ENCODE data around the gene NFAT5.
"Not testable (repeated sequence)": the region's sequence is repeated elsewhere in the genome, so short reads cannot be mapped to it uniquely, and the experiment has no call there.

NFAT5 gene

DNA sequence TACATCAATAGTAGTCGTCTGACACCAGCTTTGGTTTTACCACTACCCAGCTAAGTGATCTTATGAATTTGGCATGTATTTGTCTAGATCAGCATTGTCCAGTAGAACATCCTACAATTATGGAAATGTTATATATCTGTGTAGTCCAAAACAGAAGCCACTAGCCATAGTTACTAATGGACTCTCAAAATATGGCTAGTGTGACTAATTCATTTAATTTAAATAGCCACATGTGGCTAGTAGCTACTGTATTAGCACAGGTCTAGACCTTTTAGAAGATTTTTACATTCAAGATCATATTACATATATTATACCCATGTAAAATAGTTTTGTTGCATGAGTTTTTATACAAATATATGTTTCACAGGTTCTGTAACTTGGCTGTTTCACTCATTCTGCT, 27.0 kb upstream of the NFAT5 start:
- H3K9me3 ChIP-seq (ENCODE audit: severe bottlenecking), result no peaks in the 10 kb centered on the region
- H3K4me1 ChIP-seq (ENCODE audit: insufficient read depth, poor library complexity, severe bottlenecking), result peaks cover 29% of the 10 kb centered on the region

DNA sequence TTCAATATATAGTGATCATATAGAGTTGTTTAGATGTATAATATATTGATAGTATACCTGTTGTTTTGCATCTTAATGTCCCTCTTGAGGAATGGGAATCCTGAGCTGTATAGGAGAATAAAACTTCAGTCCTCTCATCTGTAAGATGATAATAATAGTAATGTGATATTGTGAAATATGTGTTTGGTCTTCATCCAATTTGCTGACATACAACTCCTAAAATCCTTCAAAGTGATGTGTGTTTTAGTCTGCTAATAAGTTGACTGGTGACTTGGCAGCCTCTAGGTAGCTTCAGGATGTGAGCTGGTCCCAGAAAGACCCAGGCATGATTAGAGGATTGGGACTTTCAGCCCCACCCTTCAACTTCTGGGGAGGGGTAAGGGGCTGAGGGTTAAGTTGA, 22.8 kb upstream of the NFAT5 start:
- ATAC-seq (ENCODE audit: low read depth) (no peak; the same call in 2 of the 3 replicates), DNase-seq (ENCODE audit: low spot score) (no peak)
- Histone ChIP-seq H3K36me3 (ENCODE audit: low read depth) (no peaks in the 10 kb centered on the region), H3K4me3 (ENCODE audit: severe bottlenecking) (no peak overlapping the region), H3K4me1 (ENCODE audit: insufficient read depth, poor library complexity, severe bottlenecking) (peaks cover 11% of the 10 kb centered on the region), H3K9me3 (ENCODE audit: severe bottlenecking) (no peaks in the 10 kb centered on the region), H3K27ac (ENCODE audit: poor library complexity, severe bottlenecking) (no peak overlapping the region), H3K27me3 (ENCODE audit: insufficient read depth, poor library complexity, severe bottlenecking) (no peaks in the 10 kb centered on the region)
- TF ChIP-seq, protein P1, sequence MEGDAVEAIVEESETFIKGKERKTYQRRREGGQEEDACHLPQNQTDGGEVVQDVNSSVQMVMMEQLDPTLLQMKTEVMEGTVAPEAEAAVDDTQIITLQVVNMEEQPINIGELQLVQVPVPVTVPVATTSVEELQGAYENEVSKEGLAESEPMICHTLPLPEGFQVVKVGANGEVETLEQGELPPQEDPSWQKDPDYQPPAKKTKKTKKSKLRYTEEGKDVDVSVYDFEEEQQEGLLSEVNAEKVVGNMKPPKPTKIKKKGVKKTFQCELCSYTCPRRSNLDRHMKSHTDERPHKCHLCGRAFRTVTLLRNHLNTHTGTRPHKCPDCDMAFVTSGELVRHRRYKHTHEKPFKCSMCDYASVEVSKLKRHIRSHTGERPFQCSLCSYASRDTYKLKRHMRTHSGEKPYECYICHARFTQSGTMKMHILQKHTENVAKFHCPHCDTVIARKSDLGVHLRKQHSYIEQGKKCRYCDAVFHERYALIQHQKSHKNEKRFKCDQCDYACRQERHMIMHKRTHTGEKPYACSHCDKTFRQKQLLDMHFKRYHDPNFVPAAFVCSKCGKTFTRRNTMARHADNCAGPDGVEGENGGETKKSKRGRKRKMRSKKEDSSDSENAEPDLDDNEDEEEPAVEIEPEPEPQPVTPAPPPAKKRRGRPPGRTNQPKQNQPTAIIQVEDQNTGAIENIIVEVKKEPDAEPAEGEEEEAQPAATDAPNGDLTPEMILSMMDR (IDR thresholded peaks at IDR 0.05; ENCODE audit: poor library complexity, severe bottlenecking), result no peak

More for the DNA sequence above, 27.0 kb upstream of the NFAT5 start:
- TF ChIP-seq, protein P1 (IDR thresholded peaks at IDR 0.05; ENCODE audit: poor library complexity, severe bottlenecking), result no peak
- no peak overlapping the region for H3K27ac ChIP-seq (ENCODE audit: poor library complexity, severe bottlenecking)
- no peak overlapping the region for H3K4me3 ChIP-seq (ENCODE audit: severe bottlenecking)
- H3K27me3 ChIP-seq (ENCODE audit: insufficient read depth, poor library complexity, severe bottlenecking), result no peaks in the 10 kb centered on the region
- H3K36me3 ChIP-seq (ENCODE audit: low read depth), result no peaks in the 10 kb centered on the region
- ATAC-seq (ENCODE audit: low read depth) (no peak), DNase-seq (ENCODE audit: low spot score) (no peak)

DNA sequence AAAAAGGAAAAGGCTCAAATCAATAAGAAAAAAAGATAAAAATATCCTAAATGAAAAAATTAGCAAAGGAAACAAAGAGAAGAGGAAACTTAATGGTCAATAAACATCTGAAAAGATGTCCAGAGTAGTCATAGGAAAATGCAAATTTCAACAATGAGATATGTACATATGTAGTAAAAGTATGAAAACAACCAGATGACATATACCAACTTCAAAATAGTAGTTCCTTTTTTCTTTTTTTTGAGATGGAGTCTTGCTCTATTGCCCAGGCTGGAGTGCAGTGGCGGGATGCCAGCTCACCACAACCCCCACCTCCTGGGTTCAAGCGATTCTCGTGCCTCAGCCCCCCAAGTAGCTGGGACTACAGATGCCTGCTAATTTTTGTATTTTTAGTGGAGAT, 21.7 kb upstream of the NFAT5 start:
- Histone ChIP-seq H3K27ac (ENCODE audit: poor library complexity, severe bottlenecking) (no peak overlapping the region), H3K4me3 (ENCODE audit: severe bottlenecking) (no peak overlapping the region), H3K27me3 (ENCODE audit: insufficient read depth, poor library complexity, severe bottlenecking) (no peaks in the 10 kb centered on the region), H3K36me3 (ENCODE audit: low read depth) (no peaks in the 10 kb centered on the region), H3K4me1 (ENCODE audit: insufficient read depth, poor library complexity, severe bottlenecking) (peaks cover 9% of the 10 kb centered on the region), H3K9me3 (ENCODE audit: severe bottlenecking) (no peaks in the 10 kb centered on the region)
- TF ChIP-seq, protein P1 (IDR thresholded peaks at IDR 0.05; ENCODE audit: poor library complexity, severe bottlenecking), result no peak
- no peak for DNase-seq (ENCODE audit: low spot score)
- ATAC-seq (ENCODE audit: low read depth), result no peak

DNA sequence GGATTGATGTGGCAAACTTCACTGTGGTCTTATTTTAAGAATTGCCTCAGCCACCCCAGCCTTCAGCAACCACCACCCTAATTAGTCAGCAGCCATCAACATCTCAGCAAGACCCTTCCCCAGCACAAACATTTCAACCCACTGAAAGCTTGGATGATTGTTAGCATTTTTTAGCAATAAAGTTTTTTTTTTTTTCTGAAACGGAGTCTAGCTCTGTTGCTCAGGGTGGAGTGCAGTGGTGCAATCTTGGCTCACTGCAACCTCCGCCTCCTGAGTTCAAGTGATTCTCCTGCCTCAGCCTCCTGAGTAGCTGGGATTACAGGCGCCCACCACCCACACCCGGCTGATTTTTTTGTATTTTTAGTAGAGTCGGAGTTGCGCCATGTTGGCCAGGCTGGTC, 19.1 kb upstream of the NFAT5 start:
- H3K36me3 ChIP-seq (ENCODE audit: low read depth); DNase-seq (ENCODE audit: low spot score); ATAC-seq (ENCODE audit: low read depth); H3K27me3 ChIP-seq (ENCODE audit: insufficient read depth, poor library complexity, severe bottlenecking); H3K4me3 ChIP-seq (ENCODE audit: severe bottlenecking); H3K4me1 ChIP-seq (ENCODE audit: insufficient read depth, poor library complexity, severe bottlenecking); H3K27ac ChIP-seq (ENCODE audit: poor library complexity, severe bottlenecking); H3K9me3 ChIP-seq (ENCODE audit: severe bottlenecking): not testable (repeated sequence)

DNA sequence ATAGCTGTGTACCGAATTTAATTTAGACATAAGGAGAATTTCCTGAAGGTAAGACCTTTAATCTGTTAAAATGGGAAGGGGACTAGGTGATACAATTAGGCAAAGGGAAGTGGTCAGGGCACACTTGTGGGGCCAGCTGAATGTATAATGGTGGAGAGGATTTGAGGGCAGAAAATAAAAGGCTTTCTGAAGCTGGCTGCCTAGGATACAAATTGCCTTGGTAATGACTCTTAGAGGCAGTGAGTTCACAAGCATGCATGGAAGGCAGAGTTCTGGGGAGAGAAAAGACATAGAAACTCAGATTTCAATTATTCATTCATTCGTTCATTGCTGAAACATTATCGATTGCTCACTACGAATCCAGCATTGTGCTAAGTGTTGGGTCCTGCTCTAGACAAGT, 12.4 kb upstream of the NFAT5 start:
- H3K4me1 ChIP-seq (ENCODE audit: insufficient read depth, poor library complexity, severe bottlenecking), result no peaks in the 10 kb centered on the region
- no peaks in the 10 kb centered on the region for H3K9me3 ChIP-seq (ENCODE audit: severe bottlenecking)
- ATAC-seq (ENCODE audit: low read depth), result no peak
- TF ChIP-seq, protein P1 (IDR thresholded peaks at IDR 0.05; ENCODE audit: poor library complexity, severe bottlenecking), result no peak
- H3K36me3 ChIP-seq (ENCODE audit: low read depth), result no peaks in the 10 kb centered on the region
- H3K27ac ChIP-seq (ENCODE audit: poor library complexity, severe bottlenecking), result no peak overlapping the region
- H3K4me3 ChIP-seq (ENCODE audit: severe bottlenecking), result no peak overlapping the region
- no peaks in the 10 kb centered on the region for H3K27me3 ChIP-seq (ENCODE audit: insufficient read depth, poor library complexity, severe bottlenecking)
- DNase-seq (ENCODE audit: low spot score), result no peak

Data from RWPE2 (cell line).